Mesendoderm (in vitro differentiated cells): ENCODE measurements around the gene CDADC1.

ENCODE experiments used
- DNase-seq: peaks from one replicate; pipeline ENCODE4 v3.0.0; 2013
- H2AK5ac ChIP-seq: 2 replicates; pipeline ENCODE4 v1.6.1; 2013; ENCODE audit warnings: low read length, inconsistent platforms
- H2BK120ac ChIP-seq: 2 replicates; pipeline ENCODE4 v1.6.1; 2013; ENCODE audit warnings: low read depth, mild to moderate bottlenecking, low read length, moderate library complexity, mixed read lengths
- H2BK15ac ChIP-seq: replicated peaks from 2 replicates; pipeline ENCODE4 v1.6.1; 2013; ENCODE audit warnings: low read depth, mild to moderate bottlenecking, moderate library complexity
- H2BK5ac ChIP-seq: 2 replicates; pipeline ENCODE4 v1.6.1; 2013; ENCODE audit warnings: low read length, inconsistent platforms
- H3K18ac ChIP-seq: 2 replicates; pipeline ENCODE4 v1.6.1; 2013; ENCODE audit warnings: mild to moderate bottlenecking, low read length, mixed read lengths
- H3K23ac ChIP-seq: one replicate; pipeline ENCODE4 v1.6.1; 2013; ENCODE audit warnings: low read length
- H3K27ac ChIP-seq: 2 replicates; pipeline ENCODE4 v1.5.1; 2013; ENCODE audit warnings: low read depth, mild to moderate bottlenecking, inconsistent platforms, low read length, moderate library complexity
- H3K27me3 ChIP-seq: 2 replicates; pipeline ENCODE4 v1.6.1; 2013; ENCODE audit warnings: low read length, control low read depth, mild to moderate bottlenecking, inconsistent platforms; ENCODE audit not compliant: insufficient read depth, poor library complexity
- H3K36me3 ChIP-seq: 2 replicates; pipeline ENCODE4 v1.6.1; 2013; ENCODE audit warnings: low read length, inconsistent platforms; ENCODE audit not compliant: control insufficient read depth, insufficient read depth
- H3K4ac ChIP-seq: one replicate; pipeline ENCODE4 v1.6.1; 2013; ENCODE audit warnings: low read depth, mild to moderate bottlenecking, low read length, moderate library complexity
- H3K4me1 ChIP-seq: 2 replicates; pipeline ENCODE4 v1.6.1; 2013; ENCODE audit warnings: low read depth, low read length, inconsistent platforms; ENCODE audit not compliant: control insufficient read depth
- H3K4me2 ChIP-seq: 2 replicates; pipeline ENCODE4 v1.6.1; 2013; ENCODE audit warnings: low read length
- H3K4me3 ChIP-seq: 2 replicates; pipeline ENCODE4 v1.5.1; 2013; ENCODE audit warnings: mild to moderate bottlenecking, low read length
- H3K56ac ChIP-seq: one replicate; pipeline ENCODE4 v1.6.1; 2013; ENCODE audit warnings: low read length
- H3K79me1 ChIP-seq: 2 replicates; pipeline ENCODE4 v1.6.1; 2013; ENCODE audit warnings: low read length, inconsistent platforms
- H3K79me2 ChIP-seq: 2 replicates; pipeline ENCODE4 v1.6.1; 2013; ENCODE audit warnings: mild to moderate bottlenecking, low read length; ENCODE audit not compliant: control insufficient read depth, insufficient read depth
- H3K9ac ChIP-seq: 2 replicates; pipeline ENCODE4 v1.6.1; 2013; ENCODE audit warnings: low read length, inconsistent platforms
- H4K5ac ChIP-seq: one replicate; pipeline ENCODE4 v1.6.1; 2013; ENCODE audit warnings: low read length
- H4K8ac ChIP-seq: one replicate; pipeline ENCODE4 v1.6.1; 2013; ENCODE audit warnings: low read depth, mild to moderate bottlenecking, control low read depth, low read length, moderate library complexity
- WGBS: extraction: QIAGEN DNeasy Blood & Tissue Kit; methylation state at CpG from one replicate; pipeline ENCODE4 v1.1.7; 2013; ENCODE audit warnings: low lambda C conversion rate, missing lambda C conversion rate; ENCODE audit not compliant: insufficient coverage; ENCODE audit errors: extremely low coverage; 5-methylcytosine and 5-hydroxymethylcytosine counted together

CDADC1 gene

DNA sequence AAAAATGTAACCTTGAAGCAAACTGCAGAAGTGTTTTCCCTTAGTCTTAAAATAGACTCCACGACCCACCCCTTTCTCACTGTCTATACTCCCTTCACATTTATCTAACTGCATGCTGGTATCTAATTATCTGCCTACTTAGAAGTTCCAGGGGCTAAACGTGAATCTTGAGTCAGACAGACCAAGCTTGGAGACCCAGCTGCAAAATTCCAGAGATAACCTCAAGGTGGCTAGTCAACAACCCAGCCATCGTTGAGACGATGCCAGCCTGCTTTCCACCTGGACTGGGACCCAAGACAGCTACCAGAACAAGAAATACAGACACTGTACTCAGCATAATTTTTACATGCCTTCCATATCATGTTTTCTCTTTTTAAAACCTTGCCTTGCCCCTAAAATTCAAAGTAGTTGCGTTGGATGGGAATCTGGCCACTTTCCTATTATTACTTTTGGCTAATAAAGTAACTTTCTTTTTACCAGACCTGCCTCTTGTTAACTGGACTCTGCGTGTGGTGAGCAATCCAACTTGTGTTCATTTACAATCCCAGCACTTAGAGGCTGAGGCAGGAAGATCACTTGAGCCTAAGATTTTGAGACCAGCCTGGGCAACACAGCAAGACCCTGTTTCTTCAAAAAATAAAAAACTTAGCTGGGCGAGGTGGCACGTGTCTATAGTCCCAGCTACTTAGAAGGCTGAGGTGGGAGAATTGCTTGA, 82.3 kb downstream of the CDADC1 start:
- no peak overlapping the region for H2AK5ac ChIP-seq
- H3K4me2 ChIP-seq = no peak overlapping the region
- no peaks in the 10 kb centered on the region for H3K4me1 ChIP-seq
- H3K79me1 ChIP-seq = no peaks in the 10 kb centered on the region
- H3K4me3 ChIP-seq = no peak overlapping the region
- H3K18ac ChIP-seq = no peak overlapping the region
- no CpG with 5 or more reads among the region's 8 CpGs for WGBS
- no peak overlapping the region for H4K5ac ChIP-seq
- no peak overlapping the region for H3K4ac ChIP-seq
- H2BK120ac ChIP-seq = no peak overlapping the region
- no peak overlapping the region for H3K56ac ChIP-seq
- no peak overlapping the region for H4K8ac ChIP-seq
- H3K36me3 ChIP-seq = no peaks in the 10 kb centered on the region
- no peaks in the 10 kb centered on the region for H3K27me3 ChIP-seq
- DNase-seq = peak; percentile 72
- no peak overlapping the region for H3K23ac ChIP-seq
- H2BK5ac ChIP-seq = no peak overlapping the region
- no peak overlapping the region for H3K27ac ChIP-seq
- H3K9ac ChIP-seq = no peak overlapping the region
- no peak overlapping the region for H2BK15ac ChIP-seq
- no peaks in the 10 kb centered on the region for H3K79me2 ChIP-seq

DNA sequence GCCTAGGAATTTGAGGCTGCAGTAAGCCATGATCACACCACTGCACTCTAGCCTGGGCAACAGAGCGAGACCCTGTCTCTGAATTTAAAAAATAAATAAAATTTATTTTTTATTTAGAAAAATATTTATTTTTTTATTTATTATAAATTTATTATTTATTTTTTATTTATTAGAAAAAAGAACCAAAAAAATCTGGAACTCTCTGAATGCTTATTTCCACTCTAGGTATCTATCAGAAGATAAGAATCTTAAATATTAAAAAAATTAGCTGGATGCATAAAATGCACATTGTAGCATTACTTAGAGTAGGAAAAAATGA, 82.8 kb downstream of the CDADC1 start:
- Histone ChIP-seq H3K27ac (no peak overlapping the region), H3K79me2 (no peaks in the 10 kb centered on the region), H2AK5ac (no peak overlapping the region), H3K9ac (no peak overlapping the region), H3K18ac (no peak overlapping the region), H3K79me1 (no peaks in the 10 kb centered on the region), H4K8ac (no peak overlapping the region), H2BK5ac (no peak overlapping the region), H4K5ac (no peak overlapping the region), H3K36me3 (no peaks in the 10 kb centered on the region), H3K4me2 (no peak overlapping the region), H3K4me1 (no peaks in the 10 kb centered on the region), H3K27me3 (no peaks in the 10 kb centered on the region), H3K56ac (no peak overlapping the region), H2BK15ac (no peak overlapping the region), H3K23ac (no peak overlapping the region), H3K4me3 (no peak overlapping the region), H2BK120ac (no peak overlapping the region), H3K4ac (no peak overlapping the region)
- no CpG with 5 or more reads among the region's 1 CpG for WGBS
- DNase-seq = no peak

DNA sequence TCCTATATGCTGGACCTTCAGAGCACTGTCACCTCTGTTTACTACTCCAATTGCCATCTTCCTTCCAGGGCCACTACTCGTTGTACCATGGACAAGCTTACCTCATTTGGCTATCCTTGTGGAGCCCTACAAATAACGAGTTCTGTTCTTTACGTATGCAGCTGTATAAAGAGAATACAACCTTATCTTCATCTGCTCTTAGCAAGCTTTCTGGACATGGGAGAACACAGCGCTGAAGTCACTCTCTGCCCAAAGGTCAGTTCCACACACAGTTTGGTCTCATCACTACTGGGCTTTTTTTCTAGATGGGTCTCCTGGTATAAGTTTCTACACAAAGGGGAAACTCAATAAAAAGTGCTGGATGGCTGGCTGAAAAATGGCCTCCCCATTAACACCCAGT, 88.9 kb downstream of the CDADC1 start:
- no peak overlapping the region for H3K4me2 ChIP-seq
- H2BK120ac ChIP-seq = no peak overlapping the region
- no peak overlapping the region for H3K18ac ChIP-seq
- no peak overlapping the region for H4K8ac ChIP-seq
- no peak overlapping the region for H3K4ac ChIP-seq
- no peak overlapping the region for H3K4me3 ChIP-seq
- H3K9ac ChIP-seq = no peak overlapping the region
- no peaks in the 10 kb centered on the region for H3K4me1 ChIP-seq
- no peak overlapping the region for H4K5ac ChIP-seq
- DNase-seq = no peak
- H3K23ac ChIP-seq = no peak overlapping the region
- H2BK5ac ChIP-seq = no peak overlapping the region
- WGBS = no CpG with 5 or more reads among the region's 4 CpGs
- no peak overlapping the region for H3K27ac ChIP-seq
- no peaks in the 10 kb centered on the region for H3K27me3 ChIP-seq
- H3K79me1 ChIP-seq = no peaks in the 10 kb centered on the region
- no peaks in the 10 kb centered on the region for H3K79me2 ChIP-seq
- H3K56ac ChIP-seq = no peak overlapping the region
- no peak overlapping the region for H2AK5ac ChIP-seq
- no peaks in the 10 kb centered on the region for H3K36me3 ChIP-seq
- no peak overlapping the region for H2BK15ac ChIP-seq

DNA sequence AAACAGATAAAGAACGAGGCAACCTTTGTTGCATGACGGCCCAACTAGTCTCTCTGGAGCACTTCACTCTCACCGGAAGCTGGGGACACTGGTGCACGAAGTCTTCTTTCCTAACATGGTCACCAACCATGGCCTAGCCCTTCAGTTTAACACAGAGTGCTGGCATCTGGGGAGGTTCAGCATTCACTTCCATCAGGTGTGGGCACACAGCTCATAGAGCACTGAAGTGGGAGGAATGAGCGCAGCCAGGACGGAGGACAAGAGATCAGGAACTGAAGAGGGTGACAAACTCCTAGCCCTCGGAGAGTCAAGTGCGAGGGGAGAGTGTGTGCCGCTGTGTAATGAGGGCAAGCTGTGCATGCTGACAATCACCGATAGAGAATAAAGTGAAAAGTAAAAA, 92.4 kb downstream of the CDADC1 start:
- no peaks in the 10 kb centered on the region for H3K79me2 ChIP-seq
- H2BK120ac ChIP-seq = no peak overlapping the region
- H3K56ac ChIP-seq = no peak overlapping the region
- H3K27me3 ChIP-seq = no peaks in the 10 kb centered on the region
- H3K4ac ChIP-seq = no peak overlapping the region
- H4K5ac ChIP-seq = no peak overlapping the region
- H3K23ac ChIP-seq = no peak overlapping the region
- no peaks in the 10 kb centered on the region for H3K4me1 ChIP-seq
- H2BK5ac ChIP-seq = no peak overlapping the region
- no CpG with 5 or more reads among the region's 10 CpGs for WGBS
- no peak overlapping the region for H2AK5ac ChIP-seq
- H4K8ac ChIP-seq = no peak overlapping the region
- no peak overlapping the region for H3K27ac ChIP-seq
- H3K79me1 ChIP-seq = no peaks in the 10 kb centered on the region
- H3K36me3 ChIP-seq = no peaks in the 10 kb centered on the region
- DNase-seq = no peak
- H3K9ac ChIP-seq = no peak overlapping the region
- H3K18ac ChIP-seq = no peak overlapping the region
- no peak overlapping the region for H3K4me2 ChIP-seq
- no peak overlapping the region for H2BK15ac ChIP-seq
- H3K4me3 ChIP-seq = no peak overlapping the region

DNA sequence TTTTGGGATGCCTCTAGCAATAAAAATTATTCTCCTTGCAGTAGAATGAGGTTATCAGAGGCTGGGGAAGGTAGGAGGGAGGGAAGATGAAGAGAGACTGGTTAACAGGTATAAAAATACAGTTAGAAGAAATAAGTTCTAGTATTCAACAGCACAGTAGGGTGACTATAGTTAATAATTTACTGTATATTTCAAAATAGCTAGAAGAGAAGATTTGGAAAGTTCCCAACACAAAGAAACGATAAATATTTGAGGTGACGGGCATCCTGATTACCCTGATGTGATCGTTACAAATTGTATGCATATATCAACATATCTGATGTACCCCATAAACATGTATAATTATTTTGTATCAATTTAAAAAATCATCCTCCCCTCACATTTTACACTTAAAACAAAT, 93.8 kb downstream of the CDADC1 start:
- Histone ChIP-seq H3K27ac (no peak overlapping the region), H2BK15ac (no peak overlapping the region), H4K8ac (no peak overlapping the region), H3K23ac (no peak overlapping the region), H2BK5ac (no peak overlapping the region), H3K18ac (no peak overlapping the region), H3K4me3 (no peak overlapping the region), H3K9ac (no peak overlapping the region), H3K79me1 (no peaks in the 10 kb centered on the region), H3K4me1 (no peaks in the 10 kb centered on the region), H4K5ac (no peak overlapping the region), H2AK5ac (no peak overlapping the region), H3K4ac (no peak overlapping the region), H3K36me3 (no peaks in the 10 kb centered on the region), H3K79me2 (no peaks in the 10 kb centered on the region), H2BK120ac (no peak overlapping the region), H3K4me2 (no peak overlapping the region), H3K27me3 (no peaks in the 10 kb centered on the region), H3K56ac (no peak overlapping the region)
- no CpG with 5 or more reads among the region's 3 CpGs for WGBS
- no peak for DNase-seq

DNA sequence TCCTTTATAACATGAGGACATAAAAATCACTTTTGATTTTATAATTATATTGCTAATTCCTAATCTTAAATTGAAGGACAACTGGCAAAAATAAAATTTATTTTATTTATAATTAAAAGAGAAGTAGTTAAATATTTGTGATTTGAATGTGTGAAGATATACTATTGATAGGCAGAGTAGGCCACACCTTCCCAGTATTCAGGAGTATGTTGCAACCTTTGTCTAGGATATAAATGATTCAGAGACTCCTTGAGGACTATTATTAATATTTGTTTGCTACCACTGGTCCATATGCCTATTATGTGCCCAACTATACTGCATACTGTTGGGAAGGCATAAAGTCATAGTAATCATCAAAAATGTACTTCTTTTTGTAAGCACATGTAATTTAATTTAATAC, 94.2 kb downstream of the CDADC1 start:
- no peak overlapping the region for H3K9ac ChIP-seq
- DNase-seq = no peak
- H3K4me1 ChIP-seq = no peaks in the 10 kb centered on the region
- no peak overlapping the region for H3K56ac ChIP-seq
- H3K23ac ChIP-seq = no peak overlapping the region
- no peaks in the 10 kb centered on the region for H3K36me3 ChIP-seq
- no peak overlapping the region for H2AK5ac ChIP-seq
- no peak overlapping the region for H3K18ac ChIP-seq
- H3K4me2 ChIP-seq = no peak overlapping the region
- no peak overlapping the region for H2BK15ac ChIP-seq
- no peak overlapping the region for H2BK120ac ChIP-seq
- H3K4ac ChIP-seq = no peak overlapping the region
- no peak overlapping the region for H3K4me3 ChIP-seq
- no peaks in the 10 kb centered on the region for H3K79me2 ChIP-seq
- H2BK5ac ChIP-seq = no peak overlapping the region
- no peak overlapping the region for H4K8ac ChIP-seq
- H3K27me3 ChIP-seq = no peaks in the 10 kb centered on the region
- no peak overlapping the region for H4K5ac ChIP-seq
- H3K79me1 ChIP-seq = no peaks in the 10 kb centered on the region
- H3K27ac ChIP-seq = no peak overlapping the region
